Endodermal cell (in vitro differentiated cells): Measurements from ENCODE around the gene DOCK10. TPM values are rescaled to one million over a fixed set of nuclear protein-coding genes. Genes with fewer than 3 reads are reported as not detected.

ENCODE experiments used
- DNase-seq: peaks from one replicate; pipeline ENCODE4 v3.0.0-alpha.2; 2017
- H3K27ac ChIP-seq: 2 replicates; pipeline ENCODE4 v1.5.1; 2013; ENCODE audit warnings: mild to moderate bottlenecking, low read depth, low read length, moderate library complexity
- H3K27me3 ChIP-seq: 2 replicates; pipeline ENCODE4 v1.6.1; 2013; ENCODE audit warnings: mild to moderate bottlenecking, low read length, moderate library complexity; ENCODE audit not compliant: insufficient read depth, control insufficient read depth, poor library complexity, severe bottlenecking
- H3K36me3 ChIP-seq: 2 replicates; pipeline ENCODE4 v1.7.0; 2013; ENCODE audit warnings: mild to moderate bottlenecking, low read length, moderate library complexity; ENCODE audit not compliant: control insufficient read depth, insufficient read depth
- H3K4me1 ChIP-seq: one replicate; pipeline ENCODE4 v1.7.0; 2013; ENCODE audit warnings: low read length; ENCODE audit not compliant: control insufficient read depth, insufficient read depth
- H3K4me3 ChIP-seq: 2 replicates; pipeline ENCODE4 v1.5.1; 2013; ENCODE audit warnings: mild to moderate bottlenecking, low read length, moderate library complexity
- H3K9ac ChIP-seq: 2 replicates; pipeline ENCODE4 v1.6.1; 2013; ENCODE audit warnings: mild to moderate bottlenecking, low read length, moderate library complexity; ENCODE audit not compliant: poor library complexity, severe bottlenecking; ENCODE audit errors: extremely low read depth
- H3K9me3 ChIP-seq: 2 replicates; pipeline ENCODE4 v1.6.1; 2013; ENCODE audit warnings: mild to moderate bottlenecking, low read length, moderate library complexity; ENCODE audit not compliant: control insufficient read depth
- H3K27ac Mint-ChIP-seq: 2 replicates; pipeline ENCODE4 v1.8.0; 2020; ENCODE audit warnings: mixed read lengths
- H3K27me3 Mint-ChIP-seq: 2 replicates; pipeline ENCODE4 v1.8.0; 2021; ENCODE audit warnings: mild to moderate bottlenecking, mixed read lengths; ENCODE audit not compliant: insufficient read depth
- H3K36me3 Mint-ChIP-seq: 2 replicates; pipeline ENCODE4 v1.8.0; 2020; ENCODE audit warnings: low read depth, mixed read lengths
- H3K4me1 Mint-ChIP-seq: 2 replicates; pipeline ENCODE4 v1.8.0; 2020; ENCODE audit warnings: mixed read lengths
- H3K4me3 Mint-ChIP-seq: 2 replicates; pipeline ENCODE4 v1.8.0; 2020; ENCODE audit warnings: mild to moderate bottlenecking, moderate library complexity, mixed read lengths
- H3K9me3 Mint-ChIP-seq: 2 replicates; pipeline ENCODE4 v1.8.0; 2020; ENCODE audit warnings: mild to moderate bottlenecking, mixed read lengths
- CTCF ChIP-seq: fragments of 200-600 bp; sonication (generic); conservative IDR thresholded peaks from 2 replicates; pipeline ENCODE4 v1.5.0; 2021; ENCODE audit warnings: antibody characterized with exemption, mild to moderate bottlenecking
- WGBS, 2 experiments: methylation state at CpG; one replicate each; pipeline versions ENCODE4 v1.1.5 to v1.1.7; 2013; ENCODE audit warnings: missing lambda C conversion rate in 2 of 2, mixed read lengths in 1 of 2; ENCODE audit not compliant: insufficient coverage in 1 of 2, insufficient read length in 1 of 2; 5-methylcytosine and 5-hydroxymethylcytosine counted together
- total RNA-seq, 2 donors: library from RNA; stranded (reverse); fragmentation: NEBNext Ultra II Directional in 1 of 2; extraction: Animal tissue kit (Norgen Biotek cat#: 25700) in 1 of 2; gene quantifications; 2 replicates in 1 of 2; 3 replicates in 1 of 2; pipeline ENCODE4 v1.2.1, GENCODE V29; 2021

DOCK10 gene
- total RNA-seq, 2 donors from 2014 or later, result 0.44 to 1.4 TPM

- 91 to 93% methylated on average over 7 to 14 of the region's 14 CpGs for WGBS, 2 experiments
- no peaks in the 10 kb centered on the region for H3K9me3 Mint-ChIP-seq
- Histone ChIP-seq H3K27me3 (no peaks in the 10 kb centered on the region), H3K27ac (peak overlapping the region; percentile 36), H3K4me1 (no peaks in the 10 kb centered on the region), H3K9ac (no peak overlapping the region), H3K36me3 (no peaks in the 10 kb centered on the region), H3K9me3 (no peaks in the 10 kb centered on the region), H3K4me3 (no peak overlapping the region)
- peaks cover 2% of the 10 kb centered on the region for H3K27me3 Mint-ChIP-seq
- DNase-seq, result no peak
- no peaks in the 10 kb centered on the region for H3K4me1 Mint-ChIP-seq
- no peak for TF ChIP-seq CTCF
- no peaks in the 10 kb centered on the region for H3K36me3 Mint-ChIP-seq
- H3K4me3 Mint-ChIP-seq, result no peak overlapping the region
- H3K27ac Mint-ChIP-seq, result no peak overlapping the region
Measured at GRCh38 chr2:224982910-224983711, 59.2 kb downstream of the DOCK10 start.

GRCh38 chr2:224982226-224982625 is 60.0 kb downstream of the DOCK10 start:
- no peak for TF ChIP-seq CTCF
- no peaks in the 10 kb centered on the region for H3K36me3 Mint-ChIP-seq
- H3K4me1 ChIP-seq, result no peaks in the 10 kb centered on the region
- H3K4me3 ChIP-seq, result no peak overlapping the region
- no peak overlapping the region for H3K9ac ChIP-seq
- no peak overlapping the region for H3K27ac ChIP-seq
- no peak overlapping the region for H3K27ac Mint-ChIP-seq
- no peaks in the 10 kb centered on the region for H3K9me3 Mint-ChIP-seq
- no peaks in the 10 kb centered on the region for H3K9me3 ChIP-seq
- 91 to 92% methylated on average over 10 of the region's 10 CpGs for WGBS, 2 experiments
- H3K36me3 ChIP-seq, result no peaks in the 10 kb centered on the region
- no peak overlapping the region for H3K4me3 Mint-ChIP-seq
- DNase-seq, result no peak
- H3K27me3 Mint-ChIP-seq, result peaks cover 2% of the 10 kb centered on the region
- H3K4me1 Mint-ChIP-seq, result no peaks in the 10 kb centered on the region
- H3K27me3 ChIP-seq, result no peaks in the 10 kb centered on the region

- Histone ChIP-seq H3K9ac (no peak overlapping the region), H3K9me3 (no peaks in the 10 kb centered on the region), H3K4me3 (no peak overlapping the region), H3K4me1 (no peaks in the 10 kb centered on the region), H3K27me3 (no peaks in the 10 kb centered on the region), H3K27ac (no peak overlapping the region), H3K36me3 (no peaks in the 10 kb centered on the region)
- no peak for DNase-seq
- Mint-ChIP-seq H3K4me3 (no peak overlapping the region), H3K36me3 (no peaks in the 10 kb centered on the region), H3K27ac (no peak overlapping the region), H3K9me3 (no peaks in the 10 kb centered on the region), H3K27me3 (no peaks in the 10 kb centered on the region), H3K4me1 (no peaks in the 10 kb centered on the region)
- WGBS, 2 experiments, result 86 to 100% methylated on average over 4 to 6 of the region's 7 CpGs
- no peak for TF ChIP-seq CTCF
Measured at GRCh38 chr2:224976629-224977525, 65.4 kb downstream of the DOCK10 start.
